ENCODE data around the gene LCN10.

The LCN10 gene

DNA sequence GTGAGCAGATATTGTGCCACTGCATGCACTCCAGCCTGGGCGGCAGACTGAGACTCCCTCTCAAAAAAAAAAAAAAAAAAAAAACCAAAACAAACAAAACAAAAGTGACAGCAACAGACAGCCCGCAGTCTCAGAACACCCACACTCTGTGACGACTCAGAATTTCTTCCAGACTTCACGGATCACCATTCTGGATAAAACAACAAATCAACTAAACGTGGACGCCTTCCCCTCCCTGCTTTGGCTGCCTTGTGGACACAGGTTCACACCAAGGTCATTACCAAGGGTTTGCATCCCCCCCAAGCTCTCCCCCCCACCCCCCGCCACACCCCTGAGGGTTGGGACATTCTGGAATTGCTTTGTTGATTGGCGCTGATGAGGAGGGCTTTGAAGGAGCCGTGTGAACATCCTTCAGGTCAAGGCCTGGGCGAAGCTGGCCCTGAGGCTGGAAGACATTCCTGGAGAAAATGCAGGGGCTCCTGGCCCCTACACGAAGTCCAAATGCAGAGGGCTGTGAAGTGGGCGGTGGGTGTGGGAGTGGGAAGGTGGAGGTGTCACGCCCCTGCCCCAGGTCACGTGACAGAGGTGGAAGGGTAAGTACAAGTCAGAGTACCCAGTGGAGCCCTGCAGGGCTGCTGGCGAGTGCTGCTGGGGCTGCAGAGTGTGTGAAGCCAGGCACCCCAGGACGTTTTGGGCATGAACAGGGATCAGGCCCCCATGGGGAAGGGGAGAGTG is 10.1 kb downstream of the LCN10 start:
- Histone ChIP-seq H3K9me3 (ENCODE audit: insufficient read depth, low read length) (no peaks in the 10 kb centered on the region), H3K4me2 (ENCODE audit: low read length) (no peak overlapping the region), H3K79me2 (ENCODE audit: low read length) (peaks cover 31% of the 10 kb centered on the region), H3K27me3 (ENCODE audit: low read depth, low read length) (no peaks in the 10 kb centered on the region), H2AFZ (ENCODE audit: low read depth, low read length) (no peak overlapping the region), H4K20me1 (ENCODE audit: insufficient read depth, low read length) (peaks cover 4% of the 10 kb centered on the region; the same call in 1 of the 2 replicates), H3K27ac (ENCODE audit: low read length) (no peak overlapping the region), H3K36me3 (replicated peaks; ENCODE audit: low read depth, low read length) (no peaks in the 10 kb centered on the region), H3K9ac (ENCODE audit: low read length) (no peak overlapping the region), H3K4me3 (ENCODE audit: low read length) (no peak overlapping the region), H3K4me1 (ENCODE audit: low read length) (peaks cover 9% of the 10 kb centered on the region)
- TF ChIP-seq, protein P1, sequence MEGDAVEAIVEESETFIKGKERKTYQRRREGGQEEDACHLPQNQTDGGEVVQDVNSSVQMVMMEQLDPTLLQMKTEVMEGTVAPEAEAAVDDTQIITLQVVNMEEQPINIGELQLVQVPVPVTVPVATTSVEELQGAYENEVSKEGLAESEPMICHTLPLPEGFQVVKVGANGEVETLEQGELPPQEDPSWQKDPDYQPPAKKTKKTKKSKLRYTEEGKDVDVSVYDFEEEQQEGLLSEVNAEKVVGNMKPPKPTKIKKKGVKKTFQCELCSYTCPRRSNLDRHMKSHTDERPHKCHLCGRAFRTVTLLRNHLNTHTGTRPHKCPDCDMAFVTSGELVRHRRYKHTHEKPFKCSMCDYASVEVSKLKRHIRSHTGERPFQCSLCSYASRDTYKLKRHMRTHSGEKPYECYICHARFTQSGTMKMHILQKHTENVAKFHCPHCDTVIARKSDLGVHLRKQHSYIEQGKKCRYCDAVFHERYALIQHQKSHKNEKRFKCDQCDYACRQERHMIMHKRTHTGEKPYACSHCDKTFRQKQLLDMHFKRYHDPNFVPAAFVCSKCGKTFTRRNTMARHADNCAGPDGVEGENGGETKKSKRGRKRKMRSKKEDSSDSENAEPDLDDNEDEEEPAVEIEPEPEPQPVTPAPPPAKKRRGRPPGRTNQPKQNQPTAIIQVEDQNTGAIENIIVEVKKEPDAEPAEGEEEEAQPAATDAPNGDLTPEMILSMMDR (IDR thresholded peaks at IDR 0.05; ENCODE audit: low read depth, low read length) = no peak
- no peak for TF ChIP-seq EZH2phosphoT487 (IDR thresholded peaks at IDR 0.05; ENCODE audit: low read depth)

DNA sequence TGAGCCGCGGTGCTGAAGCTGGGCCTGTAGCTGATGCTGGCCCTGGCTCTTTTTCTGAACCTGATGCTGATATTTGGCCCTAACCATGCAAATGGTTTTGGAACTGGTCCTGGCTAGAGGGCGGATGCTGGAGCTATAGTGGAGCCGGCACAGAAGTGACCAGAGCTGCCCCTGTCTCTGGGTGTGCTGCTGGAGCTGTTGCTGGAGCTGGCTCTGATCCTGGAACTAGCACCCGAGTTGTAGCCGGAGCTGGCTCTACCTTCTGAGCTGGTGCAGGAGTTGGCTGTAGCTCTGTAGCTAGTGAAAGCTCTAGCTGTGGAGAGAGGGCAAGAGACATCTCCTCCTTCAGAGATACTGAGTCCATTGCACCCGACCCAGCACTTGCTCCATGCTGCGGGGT is 12.8 kb downstream of the LCN10 start:
- H3K9me3 ChIP-seq (ENCODE audit: insufficient read depth, low read length) = no peaks in the 10 kb centered on the region
- TF ChIP-seq, protein P1 (IDR thresholded peaks at IDR 0.05; ENCODE audit: low read depth, low read length) = no peak
- no peak for TF ChIP-seq EZH2phosphoT487 (IDR thresholded peaks at IDR 0.05; ENCODE audit: low read depth)
- peaks cover 19% of the 10 kb centered on the region for H3K4me1 ChIP-seq (ENCODE audit: low read length)
- peak overlapping the region; percentile 85; the same call in 1 of the 2 replicates for H3K4me2 ChIP-seq (ENCODE audit: low read length)
- H3K4me3 ChIP-seq (ENCODE audit: low read length) = no peak overlapping the region
- H3K9ac ChIP-seq (ENCODE audit: low read length) = no peak overlapping the region
- H3K27ac ChIP-seq (ENCODE audit: low read length) = no peak overlapping the region
- peaks cover 28% of the 10 kb centered on the region for H4K20me1 ChIP-seq (ENCODE audit: insufficient read depth, low read length)
- H3K79me2 ChIP-seq (ENCODE audit: low read length) = peaks cover 55% of the 10 kb centered on the region
- H3K27me3 ChIP-seq (ENCODE audit: low read depth, low read length) = no peaks in the 10 kb centered on the region
- no peak overlapping the region for H2AFZ ChIP-seq (ENCODE audit: low read depth, low read length)
- H3K36me3 ChIP-seq (replicated peaks; ENCODE audit: low read depth, low read length) = peaks cover 18% of the 10 kb centered on the region

- H3K4me3 ChIP-seq (ENCODE audit: low read length) = peak overlapping the region; percentile 96
These were observed 13.6 kb downstream of the LCN10 start for GRCh38 chr9:136729144-136729543.

GRCh38 chr9:136728548-136729123 is 14.1 kb downstream of the LCN10 start:
- Histone ChIP-seq H3K36me3 (replicated peaks; ENCODE audit: low read depth, low read length) (peaks cover 27% of the 10 kb centered on the region), H4K20me1 (ENCODE audit: insufficient read depth, low read length) (peaks cover 40% of the 10 kb centered on the region), H3K4me3 (ENCODE audit: low read length) (peak overlapping the region; percentile 96), H3K9me3 (ENCODE audit: insufficient read depth, low read length) (no peaks in the 10 kb centered on the region), H3K4me1 (ENCODE audit: low read length) (peaks cover 19% of the 10 kb centered on the region), H3K27me3 (ENCODE audit: low read depth, low read length) (no peaks in the 10 kb centered on the region), H3K27ac (ENCODE audit: low read length) (peak overlapping the region; percentile 31; the same call in 1 of the 2 replicates), H3K4me2 (ENCODE audit: low read length) (peak overlapping the region; percentile 85), H3K9ac (ENCODE audit: low read length) (peak overlapping the region; percentile 92), H3K79me2 (ENCODE audit: low read length) (peaks cover 55% of the 10 kb centered on the region), H2AFZ (ENCODE audit: low read depth, low read length) (peak overlapping the region; percentile 27; the same call in 1 of the 2 replicates)
- no peak for TF ChIP-seq EZH2phosphoT487 (IDR thresholded peaks at IDR 0.05; ENCODE audit: low read depth)
- TF ChIP-seq, protein P1 (IDR thresholded peaks at IDR 0.05; ENCODE audit: low read depth, low read length) = no peak

More at GRCh38 chr9:136729144-136729543, 13.6 kb downstream of the LCN10 start:
- Histone ChIP-seq H2AFZ (ENCODE audit: low read depth, low read length) (no peak overlapping the region), H3K9ac (ENCODE audit: low read length) (peak overlapping the region; percentile 92), H3K4me2 (ENCODE audit: low read length) (peak overlapping the region; percentile 85), H3K27me3 (ENCODE audit: low read depth, low read length) (no peaks in the 10 kb centered on the region), H3K9me3 (ENCODE audit: insufficient read depth, low read length) (no peaks in the 10 kb centered on the region), H3K36me3 (replicated peaks; ENCODE audit: low read depth, low read length) (peaks cover 22% of the 10 kb centered on the region), H3K27ac (ENCODE audit: low read length) (no peak overlapping the region), H3K79me2 (ENCODE audit: low read length) (peaks cover 55% of the 10 kb centered on the region), H4K20me1 (ENCODE audit: insufficient read depth, low read length) (peaks cover 35% of the 10 kb centered on the region), H3K4me1 (ENCODE audit: low read length) (peaks cover 19% of the 10 kb centered on the region)
- TF ChIP-seq, protein P1 (IDR thresholded peaks at IDR 0.05; ENCODE audit: low read depth, low read length) = no peak
- TF ChIP-seq EZH2phosphoT487 (IDR thresholded peaks at IDR 0.05; ENCODE audit: low read depth) = no peak

Data from OCI-LY3 (cell line).